ENCODE data around the gene IKBKE.

DNA sequence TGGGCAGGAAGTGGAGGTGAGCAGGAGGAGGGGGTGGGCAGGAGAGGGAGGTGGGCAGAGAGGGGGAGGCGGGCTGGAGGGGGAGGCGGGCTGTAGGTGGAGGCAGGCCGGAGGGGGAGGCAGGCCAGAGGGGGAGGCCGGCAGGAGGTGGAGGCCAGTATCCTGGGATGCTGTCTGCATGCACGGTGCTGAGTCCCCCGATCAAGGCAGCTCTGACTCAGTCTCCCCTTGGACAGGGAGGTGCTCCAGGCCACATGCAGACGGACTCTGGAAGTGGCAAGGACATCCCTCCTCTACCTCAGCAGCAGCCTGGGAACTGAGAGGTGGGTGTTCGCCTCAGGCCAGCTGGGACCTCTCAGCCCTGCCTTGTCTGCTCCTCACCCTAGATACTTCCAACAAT lies 9.9 kb downstream of the IKBKE start:
- no peak for TF ChIP-seq GATA2 (IDR thresholded peaks at IDR 0.05; ENCODE audit: low read depth, low read length)
- TF ChIP-seq GATA3 (IDR thresholded peaks at IDR 0.05; ENCODE audit: low read depth, low read length): no peak
